Measurements from ENCODE around the gene TYMP.

Gene TYMP

DNA sequence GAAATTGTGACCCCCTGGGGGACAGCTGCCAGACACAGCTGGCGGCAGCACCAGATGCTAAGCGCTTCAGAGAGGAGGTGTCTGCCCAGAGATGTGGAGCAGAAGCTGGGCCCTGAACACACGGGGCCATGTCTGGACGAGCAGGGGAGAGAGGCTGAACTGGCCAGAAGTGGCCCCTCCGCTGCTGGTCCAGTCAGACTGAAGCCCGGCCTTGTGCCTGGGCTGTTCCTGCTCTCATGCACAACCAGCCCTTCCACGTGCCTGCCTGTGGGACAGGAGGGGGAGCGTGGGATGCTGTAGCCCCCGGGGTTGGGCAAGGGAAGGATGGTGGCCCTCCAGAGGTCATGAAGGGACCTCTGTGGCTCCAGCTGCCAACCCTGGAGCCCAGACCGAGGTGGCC is 46.7 kb downstream of the TYMP start:
- Histone ChIP-seq H3K36me3 (ENCODE audit: control insufficient read depth in 2 of 2, insufficient read depth in 1 of 2, low read length in 2 of 2) (no peaks in the 10 kb centered on the region), H3K9me3 (ENCODE audit: control insufficient read depth, insufficient read depth, low read depth, low read length) (no peaks in the 10 kb centered on the region), H3K27ac (ENCODE audit: extremely low read depth, low read depth, low read length) (no peak overlapping the region), H3K4me1 (ENCODE audit: control insufficient read depth, insufficient read depth, low read length) (no peaks in the 10 kb centered on the region), H3K4me3 (ENCODE audit: low read depth, low read length) (no peak overlapping the region)
- CTCF ChIA-PET, result interaction anchor here (0.9 to 1.0 kb wide), 2 partner anchors 10 to 15 kb away, joined by 3 read pairs; no protein-coding TSS in a partner anchor
- POLR2A ChIA-PET, result no interaction called here
- TF ChIP-seq GLI2 (tag by site-specific recombination; IDR thresholded peaks at IDR 0.05; ENCODE audit: borderline replicate concordance, low read depth) (no peak), ZNF549 (tag by site-specific recombination; IDR thresholded peaks at IDR 0.05) (no peak), OVOL3 (tag by site-specific recombination; IDR thresholded peaks at IDR 0.05) (no peak), ZNF175 (tag by site-specific recombination; IDR thresholded peaks at IDR 0.05) (no peak), ZNF138 (tag by site-specific recombination; IDR thresholded peaks at IDR 0.05; ENCODE audit: borderline replicate concordance) (no peak), EGR2 (tag by site-specific recombination; IDR thresholded peaks at IDR 0.05; ENCODE audit: low read depth) (no peak), ZNF37A (tag by site-specific recombination; IDR thresholded peaks at IDR 0.05) (no peak), ZSCAN30 (tag by site-specific recombination; IDR thresholded peaks at IDR 0.05) (no peak), ZEB2 (tag by site-specific recombination; IDR thresholded peaks at IDR 0.05) (no peak), ZNF548 (tag by site-specific recombination; IDR thresholded peaks at IDR 0.05) (no peak)
- TF ChIP-seq, protein P1, sequence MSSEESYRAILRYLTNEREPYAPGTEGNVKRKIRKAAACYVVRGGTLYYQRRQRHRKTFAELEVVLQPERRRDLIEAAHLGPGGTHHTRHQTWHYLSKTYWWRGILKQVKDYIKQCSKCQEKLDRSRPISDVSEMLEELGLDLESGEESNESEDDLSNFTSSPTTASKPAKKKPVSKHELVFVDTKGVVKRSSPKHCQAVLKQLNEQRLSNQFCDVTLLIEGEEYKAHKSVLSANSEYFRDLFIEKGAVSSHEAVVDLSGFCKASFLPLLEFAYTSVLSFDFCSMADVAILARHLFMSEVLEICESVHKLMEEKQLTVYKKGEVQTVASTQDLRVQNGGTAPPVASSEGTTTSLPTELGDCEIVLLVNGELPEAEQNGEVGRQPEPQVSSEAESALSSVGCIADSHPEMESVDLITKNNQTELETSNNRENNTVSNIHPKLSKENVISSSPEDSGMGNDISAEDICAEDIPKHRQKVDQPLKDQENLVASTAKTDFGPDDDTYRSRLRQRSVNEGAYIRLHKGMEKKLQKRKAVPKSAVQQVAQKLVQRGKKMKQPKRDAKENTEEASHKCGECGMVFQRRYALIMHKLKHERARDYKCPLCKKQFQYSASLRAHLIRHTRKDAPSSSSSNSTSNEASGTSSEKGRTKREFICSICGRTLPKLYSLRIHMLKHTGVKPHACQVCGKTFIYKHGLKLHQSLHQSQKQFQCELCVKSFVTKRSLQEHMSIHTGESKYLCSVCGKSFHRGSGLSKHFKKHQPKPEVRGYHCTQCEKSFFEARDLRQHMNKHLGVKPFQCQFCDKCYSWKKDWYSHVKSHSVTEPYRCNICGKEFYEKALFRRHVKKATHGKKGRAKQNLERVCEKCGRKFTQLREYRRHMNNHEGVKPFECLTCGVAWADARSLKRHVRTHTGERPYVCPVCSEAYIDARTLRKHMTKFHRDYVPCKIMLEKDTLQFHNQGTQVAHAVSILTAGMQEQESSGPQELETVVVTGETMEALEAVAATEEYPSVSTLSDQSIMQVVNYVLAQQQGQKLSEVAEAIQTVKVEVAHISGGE (tag by site-specific recombination; conservative IDR thresholded peaks at IDR 0.05; ENCODE audit: low read depth), result no peak
- TF ChIP-seq, protein P2, sequence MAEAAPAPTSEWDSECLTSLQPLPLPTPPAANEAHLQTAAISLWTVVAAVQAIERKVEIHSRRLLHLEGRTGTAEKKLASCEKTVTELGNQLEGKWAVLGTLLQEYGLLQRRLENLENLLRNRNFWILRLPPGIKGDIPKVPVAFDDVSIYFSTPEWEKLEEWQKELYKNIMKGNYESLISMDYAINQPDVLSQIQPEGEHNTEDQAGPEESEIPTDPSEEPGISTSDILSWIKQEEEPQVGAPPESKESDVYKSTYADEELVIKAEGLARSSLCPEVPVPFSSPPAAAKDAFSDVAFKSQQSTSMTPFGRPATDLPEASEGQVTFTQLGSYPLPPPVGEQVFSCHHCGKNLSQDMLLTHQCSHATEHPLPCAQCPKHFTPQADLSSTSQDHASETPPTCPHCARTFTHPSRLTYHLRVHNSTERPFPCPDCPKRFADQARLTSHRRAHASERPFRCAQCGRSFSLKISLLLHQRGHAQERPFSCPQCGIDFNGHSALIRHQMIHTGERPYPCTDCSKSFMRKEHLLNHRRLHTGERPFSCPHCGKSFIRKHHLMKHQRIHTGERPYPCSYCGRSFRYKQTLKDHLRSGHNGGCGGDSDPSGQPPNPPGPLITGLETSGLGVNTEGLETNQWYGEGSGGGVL (tag by site-specific recombination; IDR thresholded peaks at IDR 0.05), result no peak
- TF ChIP-seq, protein P3, sequence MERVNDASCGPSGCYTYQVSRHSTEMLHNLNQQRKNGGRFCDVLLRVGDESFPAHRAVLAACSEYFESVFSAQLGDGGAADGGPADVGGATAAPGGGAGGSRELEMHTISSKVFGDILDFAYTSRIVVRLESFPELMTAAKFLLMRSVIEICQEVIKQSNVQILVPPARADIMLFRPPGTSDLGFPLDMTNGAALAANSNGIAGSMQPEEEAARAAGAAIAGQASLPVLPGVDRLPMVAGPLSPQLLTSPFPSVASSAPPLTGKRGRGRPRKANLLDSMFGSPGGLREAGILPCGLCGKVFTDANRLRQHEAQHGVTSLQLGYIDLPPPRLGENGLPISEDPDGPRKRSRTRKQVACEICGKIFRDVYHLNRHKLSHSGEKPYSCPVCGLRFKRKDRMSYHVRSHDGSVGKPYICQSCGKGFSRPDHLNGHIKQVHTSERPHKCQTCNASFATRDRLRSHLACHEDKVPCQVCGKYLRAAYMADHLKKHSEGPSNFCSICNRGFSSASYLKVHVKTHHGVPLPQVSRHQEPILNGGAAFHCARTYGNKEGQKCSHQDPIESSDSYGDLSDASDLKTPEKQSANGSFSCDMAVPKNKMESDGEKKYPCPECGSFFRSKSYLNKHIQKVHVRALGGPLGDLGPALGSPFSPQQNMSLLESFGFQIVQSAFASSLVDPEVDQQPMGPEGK (tag by site-specific recombination; IDR thresholded peaks at IDR 0.05), result no peak
- TF ChIP-seq, protein P4, sequence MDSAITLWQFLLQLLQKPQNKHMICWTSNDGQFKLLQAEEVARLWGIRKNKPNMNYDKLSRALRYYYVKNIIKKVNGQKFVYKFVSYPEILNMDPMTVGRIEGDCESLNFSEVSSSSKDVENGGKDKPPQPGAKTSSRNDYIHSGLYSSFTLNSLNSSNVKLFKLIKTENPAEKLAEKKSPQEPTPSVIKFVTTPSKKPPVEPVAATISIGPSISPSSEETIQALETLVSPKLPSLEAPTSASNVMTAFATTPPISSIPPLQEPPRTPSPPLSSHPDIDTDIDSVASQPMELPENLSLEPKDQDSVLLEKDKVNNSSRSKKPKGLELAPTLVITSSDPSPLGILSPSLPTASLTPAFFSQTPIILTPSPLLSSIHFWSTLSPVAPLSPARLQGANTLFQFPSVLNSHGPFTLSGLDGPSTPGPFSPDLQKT (IDR thresholded peaks at IDR 0.05; ENCODE audit: borderline replicate concordance, low read depth, low read length), result no peak

- ChIA-PET CTCF (interaction anchor here (0.6 to 1.0 kb wide), 3 partner anchors 10 to 69 kb away, joined by 3 read pairs; no protein-coding TSS in a partner anchor), POLR2A (no interaction called here)
- TF ChIP-seq KLF1 (tag by site-specific recombination; IDR thresholded peaks at IDR 0.05) (peak; percentile 22; the same call in 1 of the 2 replicates), ZNF843 (tag by site-specific recombination; IDR thresholded peaks at IDR 0.05) (no peak), IKZF3 (tag by site-specific recombination; IDR thresholded peaks at IDR 0.05) (no peak)
- TF ChIP-seq, protein P5, sequence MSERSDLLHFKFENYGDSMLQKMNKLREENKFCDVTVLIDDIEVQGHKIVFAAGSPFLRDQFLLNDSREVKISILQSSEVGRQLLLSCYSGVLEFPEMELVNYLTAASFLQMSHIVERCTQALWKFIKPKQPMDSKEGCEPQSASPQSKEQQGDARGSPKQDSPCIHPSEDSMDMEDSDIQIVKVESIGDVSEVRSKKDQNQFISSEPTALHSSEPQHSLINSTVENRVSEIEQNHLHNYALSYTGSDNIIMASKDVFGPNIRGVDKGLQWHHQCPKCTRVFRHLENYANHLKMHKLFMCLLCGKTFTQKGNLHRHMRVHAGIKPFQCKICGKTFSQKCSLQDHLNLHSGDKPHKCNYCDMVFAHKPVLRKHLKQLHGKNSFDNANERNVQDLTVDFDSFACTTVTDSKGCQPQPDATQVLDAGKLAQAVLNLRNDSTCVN (tag by site-specific recombination; optimal IDR thresholded peaks at IDR 0.05), result no peak
- Histone ChIP-seq H3K27ac (ENCODE audit: extremely low read depth, low read depth, low read length) (peak overlapping the region; percentile 49; the same call in 1 of the 2 replicates), H3K9me3 (ENCODE audit: control insufficient read depth, insufficient read depth, low read depth, low read length) (no peaks in the 10 kb centered on the region), H3K4me1 (ENCODE audit: control insufficient read depth, insufficient read depth, low read length) (no peaks in the 10 kb centered on the region), H3K4me3 (ENCODE audit: low read depth, low read length) (no peak overlapping the region), H3K36me3 (ENCODE audit: control insufficient read depth in 2 of 2, insufficient read depth in 1 of 2, low read length in 2 of 2) (no peaks in the 10 kb centered on the region)
Observed at GRCh38 chr22:50482107-50483074, 47.4 kb downstream of the TYMP start.
